ENCODE results near the gene SPIN2B. TPM values are rescaled to one million over a fixed set of nuclear protein-coding genes. Genes with fewer than 3 reads are reported as not detected.
"Not testable (repeated sequence)": the region's sequence is repeated elsewhere in the genome, so short reads cannot be mapped to it uniquely, and the experiment has no call there.

Gene SPIN2B
- total and polyA plus RNA-seq, 2 donors from 2014 or later: 10.9 to 13.7 TPM

DNA sequence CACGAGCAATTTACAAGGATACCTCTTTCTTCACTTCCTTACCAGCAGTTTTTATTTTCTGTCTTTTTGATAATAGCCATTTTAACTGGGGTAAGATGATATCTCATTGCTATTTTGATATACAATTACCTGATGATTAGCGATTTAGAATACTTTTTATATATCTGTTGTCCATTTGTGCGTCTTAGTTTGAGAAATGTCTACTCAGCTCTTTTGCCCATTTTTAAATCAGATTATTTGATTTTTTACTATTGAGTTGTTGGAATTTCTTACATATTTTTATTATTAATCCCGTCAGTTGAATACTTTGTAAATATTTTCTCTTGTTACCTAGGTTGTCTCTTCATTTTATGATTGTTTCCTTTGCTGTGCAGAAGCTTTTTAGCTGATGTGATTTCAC lies 17.3 kb upstream of the SPIN2B start:
- TF ChIP-seq, protein P1, sequence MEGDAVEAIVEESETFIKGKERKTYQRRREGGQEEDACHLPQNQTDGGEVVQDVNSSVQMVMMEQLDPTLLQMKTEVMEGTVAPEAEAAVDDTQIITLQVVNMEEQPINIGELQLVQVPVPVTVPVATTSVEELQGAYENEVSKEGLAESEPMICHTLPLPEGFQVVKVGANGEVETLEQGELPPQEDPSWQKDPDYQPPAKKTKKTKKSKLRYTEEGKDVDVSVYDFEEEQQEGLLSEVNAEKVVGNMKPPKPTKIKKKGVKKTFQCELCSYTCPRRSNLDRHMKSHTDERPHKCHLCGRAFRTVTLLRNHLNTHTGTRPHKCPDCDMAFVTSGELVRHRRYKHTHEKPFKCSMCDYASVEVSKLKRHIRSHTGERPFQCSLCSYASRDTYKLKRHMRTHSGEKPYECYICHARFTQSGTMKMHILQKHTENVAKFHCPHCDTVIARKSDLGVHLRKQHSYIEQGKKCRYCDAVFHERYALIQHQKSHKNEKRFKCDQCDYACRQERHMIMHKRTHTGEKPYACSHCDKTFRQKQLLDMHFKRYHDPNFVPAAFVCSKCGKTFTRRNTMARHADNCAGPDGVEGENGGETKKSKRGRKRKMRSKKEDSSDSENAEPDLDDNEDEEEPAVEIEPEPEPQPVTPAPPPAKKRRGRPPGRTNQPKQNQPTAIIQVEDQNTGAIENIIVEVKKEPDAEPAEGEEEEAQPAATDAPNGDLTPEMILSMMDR (IDR thresholded peaks at IDR 0.05; ENCODE audit: borderline replicate concordance, extremely low read depth, insufficient read depth): no peak
- H3K27ac ChIP-seq (ENCODE audit: low read depth in 2 of 2, low read length in 2 of 2): no peak overlapping the region
- H3K36me3 ChIP-seq (ENCODE audit: control insufficient read depth in 2 of 3, insufficient read depth in 3 of 3, low read length in 3 of 3): no peaks in the 10 kb centered on the region
- DNase-seq (no peak), FAIRE-seq (no peak)
- H3K4me3 ChIP-seq (ENCODE audit: low read length in 3 of 3): no peak overlapping the region
- intact Hi-C loops (cut with DNase I): no loop called here
- no peaks in the 10 kb centered on the region for H3K9me3 ChIP-seq (ENCODE audit: control insufficient read depth in 2 of 3, insufficient read depth in 1 of 3, low read length in 3 of 3)
- H3K27me3 ChIP-seq (ENCODE audit: control insufficient read depth, insufficient read depth, low read length): no peaks in the 10 kb centered on the region
- no peak overlapping the region for H3K9ac ChIP-seq (ENCODE audit: low read length in 3 of 3)
- no peaks in the 10 kb centered on the region for H3K4me1 ChIP-seq (ENCODE audit: control insufficient read depth in 2 of 3, insufficient read depth in 2 of 3, low read depth in 1 of 3, low read length in 3 of 3)

DNA sequence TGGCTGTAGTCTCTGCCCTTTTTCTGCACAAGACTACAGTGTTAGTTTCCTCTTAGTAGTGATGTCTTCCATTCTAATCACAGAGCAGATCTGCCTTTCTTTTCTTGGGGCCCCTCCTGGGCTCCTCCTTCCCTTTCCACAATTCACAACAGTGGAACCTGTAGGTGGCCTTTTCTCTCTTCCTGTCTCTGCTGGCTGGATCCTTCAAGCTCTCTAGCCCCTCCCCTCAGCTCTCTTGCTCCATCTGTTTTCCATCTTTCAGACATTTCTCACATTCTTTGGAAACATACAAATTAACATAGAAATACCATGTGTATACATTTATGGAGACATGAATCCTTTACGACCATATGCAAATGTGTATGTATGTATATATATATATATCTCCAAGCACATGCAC lies 16.2 kb upstream of the SPIN2B start:
- no peaks in the 10 kb centered on the region for H3K4me1 ChIP-seq (ENCODE audit: control insufficient read depth in 2 of 3, insufficient read depth in 2 of 3, low read depth in 1 of 3, low read length in 3 of 3)
- no peaks in the 10 kb centered on the region for H3K27me3 ChIP-seq (ENCODE audit: control insufficient read depth, insufficient read depth, low read length)
- H3K36me3 ChIP-seq (ENCODE audit: control insufficient read depth in 2 of 3, insufficient read depth in 3 of 3, low read length in 3 of 3): no peaks in the 10 kb centered on the region
- H3K9me3 ChIP-seq (ENCODE audit: control insufficient read depth in 2 of 3, insufficient read depth in 1 of 3, low read length in 3 of 3): no peaks in the 10 kb centered on the region
- TF ChIP-seq, protein P1 (IDR thresholded peaks at IDR 0.05; ENCODE audit: borderline replicate concordance, extremely low read depth, insufficient read depth): no peak
- H3K4me3 ChIP-seq (ENCODE audit: low read length in 3 of 3): peak overlapping the region; percentile 19 to 63 (median 37)
- FAIRE-seq (no peak), DNase-seq (peak in 3 of 5 donors; percentile 24 to 78 (median 47))
- H3K9ac ChIP-seq (ENCODE audit: low read length in 3 of 3): peak overlapping the region in 1 of 3 donors; percentile 18
- intact Hi-C loops (cut with DNase I): no loop called here
- H3K27ac ChIP-seq (ENCODE audit: low read depth in 2 of 2, low read length in 2 of 2): no peak overlapping the region

DNA sequence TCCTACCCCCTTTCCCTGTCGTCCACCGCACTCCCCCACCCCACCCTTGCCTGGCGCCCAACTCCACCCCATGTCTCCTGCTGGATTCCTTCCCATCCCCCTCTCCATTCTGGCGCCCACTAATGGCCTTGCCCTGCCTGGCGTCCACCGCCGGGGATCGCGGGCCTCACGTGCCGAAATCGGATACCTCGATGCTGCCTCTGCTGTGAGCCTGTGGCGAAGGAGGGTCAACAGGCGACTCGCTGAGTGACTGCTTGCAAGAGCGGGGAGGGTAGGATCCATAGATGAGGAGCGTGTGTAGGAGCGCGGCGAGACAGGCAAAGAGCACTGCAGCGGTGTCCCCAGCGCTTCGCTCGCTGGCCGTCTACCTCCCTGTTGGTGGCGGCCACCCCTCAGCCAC lies 15.7 kb upstream of the SPIN2B start, which contains the start of gene SPIN2A:
SPIN2A (minus strand) TSS at position 325 of the 400 bp plus-strand sequence. CDS start 800 bp downstream, outside the sequence.
- FAIRE-seq; H3K4me1 ChIP-seq (ENCODE audit: control insufficient read depth in 2 of 3, insufficient read depth in 2 of 3, low read depth in 1 of 3, low read length in 3 of 3); H3K27me3 ChIP-seq (ENCODE audit: control insufficient read depth, insufficient read depth, low read length); H3K36me3 ChIP-seq (ENCODE audit: control insufficient read depth in 2 of 3, insufficient read depth in 3 of 3, low read length in 3 of 3); H3K9me3 ChIP-seq (ENCODE audit: control insufficient read depth in 2 of 3, insufficient read depth in 1 of 3, low read length in 3 of 3); intact Hi-C loops (cut with DNase I); H3K27ac ChIP-seq (ENCODE audit: low read depth in 2 of 2, low read length in 2 of 2): not testable (repeated sequence)
- peak within 1 kb of the TSS in 1 of 3 donors; percentile 18 for H3K9ac ChIP-seq (ENCODE audit: low read length in 3 of 3)
- H3K4me3 ChIP-seq (ENCODE audit: low read length in 3 of 3): peak within 1 kb of the TSS; percentile 19 to 63 (median 37)
- DNase-seq: peak; percentile 64 to 73 (median 71)

DNA sequence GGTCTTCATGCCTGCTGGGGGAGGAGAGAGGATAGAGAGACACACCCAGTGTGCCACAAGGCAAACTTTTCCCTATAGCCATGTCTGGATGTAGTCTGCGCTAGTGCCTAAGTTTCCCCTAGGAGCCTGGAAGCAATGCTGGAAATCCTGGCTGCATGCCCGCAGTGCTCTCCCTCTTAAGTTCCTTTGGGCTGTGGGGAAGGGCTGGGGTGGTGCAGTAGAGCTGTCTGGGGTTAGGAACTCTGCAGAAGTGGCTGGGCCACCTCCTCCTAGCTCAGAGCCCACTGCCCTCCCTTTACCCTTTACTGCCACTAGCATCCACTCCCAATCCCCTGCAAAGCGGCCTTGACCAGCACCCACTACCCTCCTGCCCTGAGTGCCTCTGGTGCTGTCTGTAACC lies 15.2 kb upstream of the SPIN2B start:
- DNase-seq, FAIRE-seq: not testable (repeated sequence)

More for the DNA sequence above, 15.2 kb upstream of the SPIN2B start:
- H3K9me3 ChIP-seq (ENCODE audit: control insufficient read depth in 2 of 3, insufficient read depth in 1 of 3, low read length in 3 of 3); intact Hi-C loops (cut with DNase I); H3K36me3 ChIP-seq (ENCODE audit: control insufficient read depth in 2 of 3, insufficient read depth in 3 of 3, low read length in 3 of 3); H3K27me3 ChIP-seq (ENCODE audit: control insufficient read depth, insufficient read depth, low read length); H3K27ac ChIP-seq (ENCODE audit: low read depth in 2 of 2, low read length in 2 of 2); H3K9ac ChIP-seq (ENCODE audit: low read length in 3 of 3); H3K4me1 ChIP-seq (ENCODE audit: control insufficient read depth in 2 of 3, insufficient read depth in 2 of 3, low read depth in 1 of 3, low read length in 3 of 3): not testable (repeated sequence)
- H3K4me3 ChIP-seq (ENCODE audit: low read length in 3 of 3): peak overlapping the region in 1 of 3 donors; percentile 33

Data from kidney (tissue), 14 donors.